Measurements from ENCODE around the gene DNAH7. TPM values are rescaled to one million over a fixed set of nuclear protein-coding genes. Genes with fewer than 3 reads are reported as not detected.

Gene DNAH7
- total and polyA plus RNA-seq, 2 of the 4 experiments (the other 2 are of a cell fraction) = 0.22 to 0.36 TPM

- in situ Hi-C loops (cut with MboI; ENCODE audit: low sequenced_read_pairs) = no loop called here
- no peak overlapping the region for H3K4ac ChIP-seq (ENCODE audit: low read depth, low read length)
- ChIA-PET POLR2A (ENCODE audit: unreplicated experiment) (no interaction called here), CTCF (interaction anchor here (0.9 to 1.0 kb wide), 2 partner anchors 8 to 43 kb away, joined by 3 read pairs; no protein-coding TSS in a partner anchor)
- H4K5ac ChIP-seq (ENCODE audit: low read depth, low read length) = no peak overlapping the region
- no peaks in the 10 kb centered on the region for H3K9me1 ChIP-seq (ENCODE audit: insufficient read depth, low read length)
- H2BK20ac ChIP-seq (ENCODE audit: low read depth, low read length) = no peak overlapping the region
- DNase-seq = no peak
- no peak overlapping the region for H3K18ac ChIP-seq (ENCODE audit: low read depth, low read length)
- H2BK15ac ChIP-seq (ENCODE audit: low read depth, low read length) = no peak overlapping the region
- H3K56ac ChIP-seq (ENCODE audit: extremely low read depth, insufficient read depth, low read length) = no peak overlapping the region
- no peaks in the 10 kb centered on the region for H3K36me3 ChIP-seq (ENCODE audit: control insufficient read depth, insufficient read depth, low read length)
- dilution Hi-C loops (cut with HindIII; ENCODE audit: low sequenced_read_pairs, unreplicated experiment) = no loop called here
- intact Hi-C loops (cut with micrococcal nuclease) = no loop called here
- no peak overlapping the region for H3K4me3 ChIP-seq (ENCODE audit: insufficient read depth, low read depth, low read length)
- H3K4me1 ChIP-seq (ENCODE audit: control insufficient read depth, insufficient read depth, low read length) = no peaks in the 10 kb centered on the region
- no peak overlapping the region for H2AK5ac ChIP-seq (ENCODE audit: low read depth, low read length)
- no CpG with 5 or more reads among the region's 2 CpGs for WGBS, 2 experiments (ENCODE audit: extremely low coverage in 2 of 2, insufficient read length in 1 of 2)
- H3K27me3 ChIP-seq (ENCODE audit: control insufficient read depth, insufficient read depth, low read length) = no peaks in the 10 kb centered on the region
- no peak overlapping the region for H2AK9ac ChIP-seq (replicated peaks; ENCODE audit: low read depth, low read length, poor library complexity)
- H2BK120ac ChIP-seq (ENCODE audit: low read depth, low read length) = no peak overlapping the region
- no peak overlapping the region for H3K23ac ChIP-seq (ENCODE audit: low read depth, low read length)
- H3K9me3 ChIP-seq (ENCODE audit: control insufficient read depth, insufficient read depth, low read length) = no peaks in the 10 kb centered on the region
- H4K91ac ChIP-seq (ENCODE audit: insufficient read depth, low read depth, low read length) = no peak overlapping the region
- no TSS peak for BruUV-seq (replicated peaks)
- H2AFZ ChIP-seq (replicated peaks; ENCODE audit: low read length, poor library complexity) = no peak overlapping the region
- no peak overlapping the region for H4K8ac ChIP-seq (ENCODE audit: low read depth in 2 of 2, low read length in 2 of 2)
- H4K20me1 ChIP-seq (ENCODE audit: insufficient read depth, low read length) = no peaks in the 10 kb centered on the region
- H3K27ac ChIP-seq (ENCODE audit: insufficient read depth, low read length) = no peak overlapping the region
- H3K9ac ChIP-seq (ENCODE audit: low read depth, low read length) = no peak overlapping the region
- no peak overlapping the region for H3K14ac ChIP-seq (replicated peaks; ENCODE audit: low read depth, low read length)
- H2BK5ac ChIP-seq (ENCODE audit: low read depth, low read length, poor library complexity, severe bottlenecking) = no peak overlapping the region
- H3K79me1 ChIP-seq (ENCODE audit: low read depth in 1 of 2, low read length in 2 of 2) = no peaks in the 10 kb centered on the region
- TF ChIP-seq ELK1 (IDR thresholded peaks at IDR 0.05; ENCODE audit: borderline replicate concordance, low read depth, low read length) (no peak), MXI1 (IDR thresholded peaks at IDR 0.05; ENCODE audit: borderline replicate concordance, low read depth, low read length) (no peak), MAFK (IDR thresholded peaks at IDR 0.05; ENCODE audit: low read depth, low read length) (no peak), FOS (IDR thresholded peaks at IDR 0.05; ENCODE audit: low read depth, low read length) (no peak), RCOR1 (IDR thresholded peaks at IDR 0.05; ENCODE audit: insufficient replicate concordance, low read length) (no peak), CHD1 (IDR thresholded peaks at IDR 0.05; ENCODE audit: low read depth, low read length) (no peak)
- ATAC-seq (ENCODE audit: low read depth) = no peak
- no peak overlapping the region for H3K4me2 ChIP-seq (ENCODE audit: low read depth, low read length)
These were observed 289.1 kb downstream of the DNAH7 start for GRCh38 chr2:195779491-195779890.

Data from IMR-90 (cell line).